Gastrocnemius medialis (tissue), 4 donors: ENCODE results near the gene IFI27L2. TPM values are rescaled to one million over a fixed set of nuclear protein-coding genes. Genes with fewer than 3 reads are reported as not detected.

ENCODE experiments used
- ATAC-seq, 2 donors: fragments of 150-250 bp; one replicate each; pipeline ENCODE4 v1.9.1; 2016
- DNase-seq, 2 donors: peaks; one replicate each; pipeline ENCODE4 v3.0.0-alpha.2; 2019
- H3K27ac ChIP-seq, 4 donors: fragments of 200-600 bp; sonication (generic); 1 replicate in 1 of 4; 2 replicates in 3 of 4; pipeline ENCODE4 v1.5.1; 2016 to 2018; ENCODE audit warnings: mild to moderate bottlenecking in 2 of 4, moderate library complexity in 1 of 4
- H3K27me3 ChIP-seq, 3 donors: fragments of 200-600 bp; sonication (generic) in 2 of 3; 1 replicate in 1 of 3; 2 replicates in 2 of 3; pipeline versions ENCODE4 v1.5.1 to v1.6.0; 2016 to 2019; ENCODE audit warnings: mild to moderate bottlenecking in 1 of 3, moderate library complexity in 1 of 3
- H3K36me3 ChIP-seq, 2 donors: fragments of 200-600 bp; sonication (generic) in 1 of 2; one replicate each; pipeline ENCODE4 v1.5.1; 2017 to 2018
- H3K4me1 ChIP-seq, 2 donors: fragments of 200-600 bp; sonication (generic) in 1 of 2; one replicate each; pipeline ENCODE4 v1.5.1; 2016 to 2017; ENCODE audit warnings: mild to moderate bottlenecking in 2 of 2
- H3K4me3 ChIP-seq, 4 donors: fragments of 200-600 bp; sonication (generic) in 3 of 4; 1 replicate in 1 of 4; 2 replicates in 3 of 4; pipeline ENCODE4 v1.5.1; 2016 to 2019; ENCODE audit warnings: mild to moderate bottlenecking in 2 of 4
- H3K9me3 ChIP-seq, 3 donors: fragments of 200-600 bp; sonication (generic) in 2 of 3; 1 replicate in 1 of 3; 2 replicates in 2 of 3; pipeline ENCODE4 v1.5.1; 2016 to 2019
- CTCF ChIP-seq, 5 experiments: fragments of 450-650 bp in 3 of 5; fragments of 200-600 bp in 2 of 5; sonication (generic) in 2 of 5; IDR thresholded peaks in 4 of 5; conservative IDR thresholded peaks in 1 of 5; 1 replicate in 4 of 5; 2 replicates in 1 of 5; pipeline ENCODE4 v1.5.1; 2016 to 2019; ENCODE audit warnings: antibody characterized with exemption in 5 of 5, mild to moderate bottlenecking in 3 of 5, moderate library complexity in 3 of 5
- POLR2A ChIP-seq, 2 donors: fragments of 450-650 bp; IDR thresholded peaks; one replicate each; pipeline ENCODE4 v1.6.1; 2017; ENCODE audit warnings: antibody characterized with exemption in 2 of 2, mild to moderate bottlenecking in 2 of 2, moderate library complexity in 2 of 2
- in situ Hi-C, 4 donors: fragments of 200-750 bp; cut with MboI; loops; one replicate each; pipeline versions ENCODE4 v1.15.0 to v1.8.0; 2017; ENCODE audit warnings: low sequenced_read_pairs in 4 of 4
- intact Hi-C: fragments of 100-400 bp; cut with DNase I; formaldehyde crosslinking; loops from one replicate; pipeline ENCODE4 v1.15.1; 2023; ENCODE audit warnings: low total_unique reads
- total RNA-seq, 4 donors: library from RNA; depleted of rRNA; stranded (reverse); fragments of >200 nt; gene quantifications; one replicate each; pipeline versions ENCODE4 v1.1.0 to v1.2.3, GENCODE V29; 2016

The IFI27L2 gene
- total RNA-seq, 4 donors from 2014 or later: 1.1 to 9.1 (median 3.3) TPM

DNA sequence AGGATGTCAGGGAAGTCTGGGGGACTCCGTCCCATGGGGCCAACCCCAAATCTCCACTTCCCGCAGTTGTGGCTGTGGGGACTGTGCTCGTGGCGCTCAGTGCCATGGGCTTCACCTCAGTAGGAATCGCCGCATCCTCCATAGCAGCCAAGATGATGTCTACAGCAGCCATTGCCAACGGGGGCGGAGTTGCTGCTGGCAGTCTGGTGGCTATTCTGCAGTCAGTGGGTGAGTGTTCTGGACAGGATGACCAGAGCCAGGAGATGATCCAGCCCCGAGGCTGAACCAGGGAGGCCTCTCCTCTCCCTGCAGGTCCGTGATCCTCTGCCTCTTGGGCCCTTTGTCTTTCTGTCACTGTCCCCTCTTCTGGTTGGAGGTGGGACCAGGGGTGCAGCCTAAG is 27.7 kb downstream of the IFI27L2 start:
- ATAC-seq (no peak), DNase-seq (no peak)
- Histone ChIP-seq H3K27ac (no peak overlapping the region), H3K9me3 (no peaks in the 10 kb centered on the region), H3K4me3 (no peak overlapping the region), H3K36me3 (no peaks in the 10 kb centered on the region), H3K27me3 (no peaks in the 10 kb centered on the region), H3K4me1 (no peaks in the 10 kb centered on the region)
- intact Hi-C loops: no loop called here
- TF ChIP-seq POLR2A (IDR thresholded peaks at IDR 0.05): no peak
- no peak for TF ChIP-seq CTCF (IDR thresholded peaks at IDR 0.05 in 4 of 5, conservative IDR thresholded peaks at IDR 0.05 in 1 of 5)
- in situ Hi-C loops: no loop called here

DNA sequence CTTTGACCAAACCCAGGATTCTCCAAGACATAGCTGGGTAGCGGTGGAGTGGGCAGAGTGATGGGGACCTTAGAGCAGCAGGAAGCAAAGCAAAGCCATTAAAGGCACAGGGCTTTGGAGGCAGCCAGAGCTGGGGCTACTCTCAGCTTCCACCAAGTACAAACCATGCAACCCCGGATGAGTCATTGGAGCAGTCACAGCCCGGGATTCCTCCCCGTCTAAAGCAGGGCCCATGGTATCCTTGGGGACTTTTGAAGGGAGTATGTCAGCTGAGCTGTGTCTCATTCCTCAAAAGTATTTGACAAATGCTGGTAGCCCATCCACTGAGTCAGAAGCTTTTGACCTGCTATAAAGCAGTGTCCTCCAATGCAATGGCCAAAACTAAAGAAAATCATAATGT is 28.6 kb downstream of the IFI27L2 start:
- peak in 1 of 2 donors; percentile 22 for DNase-seq
- in situ Hi-C loops (no loop called here), intact Hi-C loops (no loop called here)
- Histone ChIP-seq H3K4me3 (no peak overlapping the region), H3K27ac (no peak overlapping the region), H3K4me1 (no peaks in the 10 kb centered on the region), H3K9me3 (no peaks in the 10 kb centered on the region), H3K36me3 (no peaks in the 10 kb centered on the region), H3K27me3 (no peaks in the 10 kb centered on the region)
- no peak for TF ChIP-seq POLR2A (IDR thresholded peaks at IDR 0.05)
- no peak for TF ChIP-seq CTCF (IDR thresholded peaks at IDR 0.05 in 4 of 5, conservative IDR thresholded peaks at IDR 0.05 in 1 of 5)
- peak; percentile 39 to 47 for ATAC-seq

DNA sequence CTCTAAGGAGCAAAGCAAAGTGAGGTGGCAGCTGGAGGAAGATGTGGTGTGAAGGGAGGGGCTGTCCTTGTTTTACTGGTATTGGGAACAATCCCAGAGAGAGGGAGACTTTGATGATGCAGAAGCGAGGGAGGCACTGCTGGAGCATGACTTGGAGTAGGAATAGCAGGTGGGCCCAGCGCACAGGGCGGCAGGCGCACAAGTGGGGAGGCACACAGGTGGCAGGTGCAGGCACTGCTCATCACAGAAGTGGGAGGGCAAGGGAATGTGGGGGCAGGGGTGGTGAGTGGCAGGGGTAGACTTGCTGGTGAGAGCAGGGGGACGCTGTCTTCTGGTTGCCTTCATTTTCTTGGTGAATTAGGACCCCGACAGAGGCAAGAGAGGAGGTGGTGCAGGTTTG is 30.4 kb downstream of the IFI27L2 start:
- H3K27ac ChIP-seq: no peak overlapping the region
- in situ Hi-C loops: no loop called here
- H3K27me3 ChIP-seq: no peaks in the 10 kb centered on the region
- DNase-seq (no peak), ATAC-seq (no peak)
- no peak overlapping the region for H3K4me3 ChIP-seq
- H3K4me1 ChIP-seq: no peaks in the 10 kb centered on the region
- TF ChIP-seq CTCF (IDR thresholded peaks at IDR 0.05 in 4 of 5, conservative IDR thresholded peaks at IDR 0.05 in 1 of 5) (no peak), POLR2A (IDR thresholded peaks at IDR 0.05) (no peak)
- H3K36me3 ChIP-seq: no peaks in the 10 kb centered on the region
- intact Hi-C loops: no loop called here
- no peaks in the 10 kb centered on the region for H3K9me3 ChIP-seq

DNA sequence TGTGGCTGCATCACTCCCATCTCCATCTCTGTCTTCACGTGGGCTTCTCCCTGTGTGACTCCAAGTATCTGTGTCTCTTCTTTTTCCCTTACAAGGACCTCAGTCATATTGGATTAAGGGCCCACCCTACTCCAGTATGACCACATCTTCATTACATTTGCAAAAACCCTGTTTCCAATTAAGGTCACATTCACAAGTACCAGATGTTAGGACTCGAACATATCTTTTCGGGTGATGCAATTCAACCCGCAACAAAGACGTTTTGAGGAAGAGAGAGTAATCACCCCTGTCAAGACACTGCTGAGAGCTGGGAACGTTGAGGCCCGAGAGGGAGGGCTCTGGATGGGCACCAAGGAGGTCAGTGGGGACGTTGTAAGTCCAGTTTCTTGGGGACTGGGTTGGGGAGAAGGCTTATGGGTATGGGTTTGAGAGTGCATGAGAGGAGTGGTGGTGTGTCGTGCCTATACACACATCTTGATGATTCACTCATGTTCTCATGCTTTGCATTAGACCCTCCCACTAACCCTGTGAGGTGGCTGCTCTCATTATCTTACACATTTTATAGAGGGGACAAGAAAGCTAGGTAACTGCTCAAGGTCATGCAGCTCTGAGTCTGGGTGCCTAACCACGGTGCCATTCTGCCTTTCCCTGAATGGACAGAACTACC is 30.9 kb downstream of the IFI27L2 start:
- intact Hi-C loops (no loop called here), in situ Hi-C loops (no loop called here)
- no peaks in the 10 kb centered on the region for H3K9me3 ChIP-seq
- no peaks in the 10 kb centered on the region for H3K27me3 ChIP-seq
- no peaks in the 10 kb centered on the region for H3K4me1 ChIP-seq
- DNase-seq (no peak), ATAC-seq (no peak)
- H3K36me3 ChIP-seq: no peaks in the 10 kb centered on the region
- TF ChIP-seq CTCF (IDR thresholded peaks at IDR 0.05 in 4 of 5, conservative IDR thresholded peaks at IDR 0.05 in 1 of 5) (no peak), POLR2A (IDR thresholded peaks at IDR 0.05) (no peak)
- H3K27ac ChIP-seq: no peak overlapping the region
- H3K4me3 ChIP-seq: no peak overlapping the region

- Histone ChIP-seq H3K27me3 (no peaks in the 10 kb centered on the region), H3K4me3 (no peak overlapping the region), H3K27ac (no peak overlapping the region), H3K4me1 (no peaks in the 10 kb centered on the region), H3K36me3 (no peaks in the 10 kb centered on the region), H3K9me3 (no peaks in the 10 kb centered on the region)
- in situ Hi-C loops (no loop called here), intact Hi-C loops (no loop called here)
- TF ChIP-seq POLR2A (IDR thresholded peaks at IDR 0.05): no peak
- no peak for TF ChIP-seq CTCF (IDR thresholded peaks at IDR 0.05 in 4 of 5, conservative IDR thresholded peaks at IDR 0.05 in 1 of 5)
- ATAC-seq (no peak), DNase-seq (no peak)
Observed at GRCh38 chr14:94097091-94097490, 32.3 kb downstream of the IFI27L2 start.
